GM23248 (cell line): ENCODE data around the gene BCL11B.

Source experiments
- EZH2 ChIP-seq: fragments of 200-600 bp; sonication (generic); IDR thresholded peaks from 2 replicates; pipeline ENCODE4 v1.6.1; 2018; ENCODE audit warnings: antibody characterized with exemption, mild to moderate bottlenecking; ENCODE audit not compliant: insufficient read depth, poor library complexity, severe bottlenecking
- EZH2phosphoT487 ChIP-seq: fragments of 200-600 bp; sonication (generic); IDR thresholded peaks from 2 replicates; pipeline ENCODE4 v1.6.1; 2018; ENCODE audit warnings: antibody characterized with exemption, moderate library complexity, mild to moderate bottlenecking, low read depth; ENCODE audit not compliant: insufficient read depth

DNA sequence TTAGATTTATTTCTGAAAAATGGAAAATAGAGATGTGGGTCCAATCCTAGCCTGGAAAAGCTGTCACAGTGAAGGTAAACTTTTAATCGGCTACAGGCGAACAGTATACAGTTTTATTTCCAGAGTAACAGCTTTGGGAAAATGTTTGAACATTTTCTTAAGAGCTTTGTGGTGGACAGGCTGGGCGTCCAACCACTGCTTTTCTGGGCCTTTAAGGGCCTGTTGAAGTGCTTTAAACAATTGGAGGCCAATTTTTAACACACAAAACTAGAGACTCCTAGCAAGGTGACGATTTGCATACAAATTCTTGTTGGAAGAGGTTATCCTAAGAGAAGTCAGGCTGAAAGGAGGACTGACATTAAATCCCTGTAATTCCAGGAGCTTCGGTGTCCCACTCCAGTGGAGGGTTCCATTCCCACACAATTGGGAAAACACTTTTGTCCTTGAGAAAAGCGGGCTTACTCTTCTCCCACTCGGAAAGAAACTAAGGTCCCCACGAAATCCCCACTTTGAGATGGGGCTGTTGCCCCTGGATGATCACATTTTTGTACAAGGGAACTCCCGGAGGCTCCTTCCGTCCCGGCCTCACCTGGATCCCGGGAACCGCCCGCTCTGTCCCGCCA lies 26.9 kb downstream of the BCL11B start:
- TF ChIP-seq EZH2 (no peak), EZH2phosphoT487 (no peak)
